ENCODE data around the gene C16orf54.

DNA sequence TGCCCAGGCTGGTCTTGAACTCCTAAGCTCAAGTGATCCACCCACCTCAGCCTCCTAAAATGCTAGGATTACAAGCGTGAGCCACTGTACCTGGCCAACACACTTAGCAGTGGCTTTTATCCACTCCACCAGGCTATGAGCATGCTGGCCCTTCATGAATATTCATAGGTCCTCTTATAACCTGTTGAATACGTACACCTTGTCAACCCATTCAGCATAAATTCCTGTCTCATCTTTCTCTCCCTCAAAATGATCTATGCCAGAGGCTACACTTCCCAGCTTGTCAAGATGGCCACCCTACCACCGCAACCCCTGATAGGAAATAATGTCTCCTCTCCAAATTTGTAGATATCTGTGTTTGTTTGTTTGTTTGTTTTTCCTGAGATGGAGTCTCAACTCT lies 21.3 kb upstream of the C16orf54 start:
- TF ChIP-seq, protein P1, sequence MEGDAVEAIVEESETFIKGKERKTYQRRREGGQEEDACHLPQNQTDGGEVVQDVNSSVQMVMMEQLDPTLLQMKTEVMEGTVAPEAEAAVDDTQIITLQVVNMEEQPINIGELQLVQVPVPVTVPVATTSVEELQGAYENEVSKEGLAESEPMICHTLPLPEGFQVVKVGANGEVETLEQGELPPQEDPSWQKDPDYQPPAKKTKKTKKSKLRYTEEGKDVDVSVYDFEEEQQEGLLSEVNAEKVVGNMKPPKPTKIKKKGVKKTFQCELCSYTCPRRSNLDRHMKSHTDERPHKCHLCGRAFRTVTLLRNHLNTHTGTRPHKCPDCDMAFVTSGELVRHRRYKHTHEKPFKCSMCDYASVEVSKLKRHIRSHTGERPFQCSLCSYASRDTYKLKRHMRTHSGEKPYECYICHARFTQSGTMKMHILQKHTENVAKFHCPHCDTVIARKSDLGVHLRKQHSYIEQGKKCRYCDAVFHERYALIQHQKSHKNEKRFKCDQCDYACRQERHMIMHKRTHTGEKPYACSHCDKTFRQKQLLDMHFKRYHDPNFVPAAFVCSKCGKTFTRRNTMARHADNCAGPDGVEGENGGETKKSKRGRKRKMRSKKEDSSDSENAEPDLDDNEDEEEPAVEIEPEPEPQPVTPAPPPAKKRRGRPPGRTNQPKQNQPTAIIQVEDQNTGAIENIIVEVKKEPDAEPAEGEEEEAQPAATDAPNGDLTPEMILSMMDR (conservative IDR thresholded peaks at IDR 0.05; ENCODE audit: low read depth in 2 of 2), result no peak
- no peak for TF ChIP-seq EZH2 (IDR thresholded peaks at IDR 0.05; ENCODE audit: low read depth, unreplicated experiment)
- no peak for TF ChIP-seq EZH2phosphoT487 (IDR thresholded peaks at IDR 0.05; ENCODE audit: unreplicated experiment)
- TF ChIP-seq, protein P2, sequence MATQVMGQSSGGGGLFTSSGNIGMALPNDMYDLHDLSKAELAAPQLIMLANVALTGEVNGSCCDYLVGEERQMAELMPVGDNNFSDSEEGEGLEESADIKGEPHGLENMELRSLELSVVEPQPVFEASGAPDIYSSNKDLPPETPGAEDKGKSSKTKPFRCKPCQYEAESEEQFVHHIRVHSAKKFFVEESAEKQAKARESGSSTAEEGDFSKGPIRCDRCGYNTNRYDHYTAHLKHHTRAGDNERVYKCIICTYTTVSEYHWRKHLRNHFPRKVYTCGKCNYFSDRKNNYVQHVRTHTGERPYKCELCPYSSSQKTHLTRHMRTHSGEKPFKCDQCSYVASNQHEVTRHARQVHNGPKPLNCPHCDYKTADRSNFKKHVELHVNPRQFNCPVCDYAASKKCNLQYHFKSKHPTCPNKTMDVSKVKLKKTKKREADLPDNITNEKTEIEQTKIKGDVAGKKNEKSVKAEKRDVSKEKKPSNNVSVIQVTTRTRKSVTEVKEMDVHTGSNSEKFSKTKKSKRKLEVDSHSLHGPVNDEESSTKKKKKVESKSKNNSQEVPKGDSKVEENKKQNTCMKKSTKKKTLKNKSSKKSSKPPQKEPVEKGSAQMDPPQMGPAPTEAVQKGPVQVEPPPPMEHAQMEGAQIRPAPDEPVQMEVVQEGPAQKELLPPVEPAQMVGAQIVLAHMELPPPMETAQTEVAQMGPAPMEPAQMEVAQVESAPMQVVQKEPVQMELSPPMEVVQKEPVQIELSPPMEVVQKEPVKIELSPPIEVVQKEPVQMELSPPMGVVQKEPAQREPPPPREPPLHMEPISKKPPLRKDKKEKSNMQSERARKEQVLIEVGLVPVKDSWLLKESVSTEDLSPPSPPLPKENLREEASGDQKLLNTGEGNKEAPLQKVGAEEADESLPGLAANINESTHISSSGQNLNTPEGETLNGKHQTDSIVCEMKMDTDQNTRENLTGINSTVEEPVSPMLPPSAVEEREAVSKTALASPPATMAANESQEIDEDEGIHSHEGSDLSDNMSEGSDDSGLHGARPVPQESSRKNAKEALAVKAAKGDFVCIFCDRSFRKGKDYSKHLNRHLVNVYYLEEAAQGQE (IDR thresholded peaks at IDR 0.05; ENCODE audit: unreplicated experiment), result no peak
- TF ChIP-seq CREB1 (CRISPR knock-in tag; IDR thresholded peaks at IDR 0.05; ENCODE audit: low read depth), result no peak
- no peak for TF ChIP-seq POLR2AphosphoS5 (IDR thresholded peaks at IDR 0.05; ENCODE audit: low read depth)

Data from GM23338 (cell line).